ENCODE results near the gene C4orf50.

The C4orf50 gene

GRCh38 chr4:6049985-6050384 is 31.8 kb upstream of the C4orf50 start:
- no peak overlapping the region for H3K27ac Mint-ChIP-seq
- H3K4me1 Mint-ChIP-seq (ENCODE audit: low read depth) = peaks cover 2% of the 10 kb centered on the region
- H3K9me3 Mint-ChIP-seq (ENCODE audit: low read depth) = no peaks in the 10 kb centered on the region
- no peaks in the 10 kb centered on the region for H3K36me3 Mint-ChIP-seq
- H3K4me3 Mint-ChIP-seq = no peak overlapping the region
- peaks cover 6% of the 10 kb centered on the region for H3K27me3 Mint-ChIP-seq

GRCh38 chr4:6049278-6049677 is 31.0 kb upstream of the C4orf50 start:
- Mint-ChIP-seq H3K9me3 (ENCODE audit: low read depth) (no peaks in the 10 kb centered on the region), H3K4me3 (no peak overlapping the region), H3K36me3 (no peaks in the 10 kb centered on the region), H3K4me1 (ENCODE audit: low read depth) (peaks cover 2% of the 10 kb centered on the region), H3K27ac (no peak overlapping the region), H3K27me3 (peaks cover 6% of the 10 kb centered on the region)

- Mint-ChIP-seq H3K27me3 (peaks cover 10% of the 10 kb centered on the region), H3K36me3 (no peaks in the 10 kb centered on the region), H3K9me3 (ENCODE audit: low read depth) (no peaks in the 10 kb centered on the region), H3K4me3 (no peak overlapping the region), H3K4me1 (ENCODE audit: low read depth) (peaks cover 2% of the 10 kb centered on the region), H3K27ac (no peak overlapping the region)
These were observed 30.3 kb upstream of the C4orf50 start for GRCh38 chr4:6048537-6048936.

GRCh38 chr4:6047130-6047673 is 29.0 kb upstream of the C4orf50 start:
- peaks cover 2% of the 10 kb centered on the region for H3K4me1 Mint-ChIP-seq (ENCODE audit: low read depth)
- peaks cover 13% of the 10 kb centered on the region for H3K27me3 Mint-ChIP-seq
- H3K9me3 Mint-ChIP-seq (ENCODE audit: low read depth) = no peaks in the 10 kb centered on the region
- H3K4me3 Mint-ChIP-seq = no peak overlapping the region
- no peak overlapping the region for H3K27ac Mint-ChIP-seq
- H3K36me3 Mint-ChIP-seq = no peaks in the 10 kb centered on the region

- no peak overlapping the region for H3K4me3 Mint-ChIP-seq
- peaks cover 14% of the 10 kb centered on the region for H3K27me3 Mint-ChIP-seq
- H3K36me3 Mint-ChIP-seq = no peaks in the 10 kb centered on the region
These were observed 28.4 kb upstream of the C4orf50 start for GRCh38 chr4:6046526-6047129.

GRCh38 chr4:6044805-6045204 is 26.6 kb upstream of the C4orf50 start:
- Mint-ChIP-seq H3K9me3 (ENCODE audit: low read depth) (no peaks in the 10 kb centered on the region), H3K4me1 (ENCODE audit: low read depth) (peaks cover 2% of the 10 kb centered on the region), H3K4me3 (no peak overlapping the region), H3K27me3 (peaks cover 11% of the 10 kb centered on the region), H3K27ac (no peak overlapping the region), H3K36me3 (no peaks in the 10 kb centered on the region)

More at GRCh38 chr4:6046526-6047129, 28.4 kb upstream of the C4orf50 start:
- Mint-ChIP-seq H3K27ac (no peak overlapping the region), H3K9me3 (ENCODE audit: low read depth) (no peaks in the 10 kb centered on the region), H3K4me1 (ENCODE audit: low read depth) (peaks cover 2% of the 10 kb centered on the region)

GRCh38 chr4:6044276-6044675 is 26.0 kb upstream of the C4orf50 start:
- H3K4me1 Mint-ChIP-seq (ENCODE audit: low read depth) = peaks cover 2% of the 10 kb centered on the region
- no peaks in the 10 kb centered on the region for H3K9me3 Mint-ChIP-seq (ENCODE audit: low read depth)
- H3K27ac Mint-ChIP-seq = no peak overlapping the region
- H3K27me3 Mint-ChIP-seq = peaks cover 11% of the 10 kb centered on the region
- H3K4me3 Mint-ChIP-seq = no peak overlapping the region
- no peaks in the 10 kb centered on the region for H3K36me3 Mint-ChIP-seq

- peaks cover 11% of the 10 kb centered on the region for H3K27me3 Mint-ChIP-seq
These were observed 25.6 kb upstream of the C4orf50 start for GRCh38 chr4:6043843-6044242.

GRCh38 chr4:6043188-6043587 is 25.0 kb upstream of the C4orf50 start:
- no peak overlapping the region for H3K27ac Mint-ChIP-seq
- no peaks in the 10 kb centered on the region for H3K9me3 Mint-ChIP-seq (ENCODE audit: low read depth)
- no peaks in the 10 kb centered on the region for H3K36me3 Mint-ChIP-seq
- peaks cover 1% of the 10 kb centered on the region for H3K4me1 Mint-ChIP-seq (ENCODE audit: low read depth)
- H3K27me3 Mint-ChIP-seq = peaks cover 11% of the 10 kb centered on the region
- H3K4me3 Mint-ChIP-seq = no peak overlapping the region

More at GRCh38 chr4:6043843-6044242, 25.6 kb upstream of the C4orf50 start:
- Mint-ChIP-seq H3K4me3 (no peak overlapping the region), H3K9me3 (ENCODE audit: low read depth) (no peaks in the 10 kb centered on the region), H3K4me1 (ENCODE audit: low read depth) (peaks cover 2% of the 10 kb centered on the region), H3K36me3 (no peaks in the 10 kb centered on the region), H3K27ac (no peak overlapping the region)

GRCh38 chr4:6042293-6043063 is 24.2 kb upstream of the C4orf50 start:
- Mint-ChIP-seq H3K4me3 (no peak overlapping the region), H3K27ac (no peak overlapping the region), H3K27me3 (peaks cover 11% of the 10 kb centered on the region), H3K4me1 (ENCODE audit: low read depth) (no peaks in the 10 kb centered on the region), H3K36me3 (no peaks in the 10 kb centered on the region), H3K9me3 (ENCODE audit: low read depth) (no peaks in the 10 kb centered on the region)

- no peaks in the 10 kb centered on the region for H3K4me1 Mint-ChIP-seq (ENCODE audit: low read depth)
- H3K4me3 Mint-ChIP-seq = no peak overlapping the region
- H3K9me3 Mint-ChIP-seq (ENCODE audit: low read depth) = no peaks in the 10 kb centered on the region
- H3K27ac Mint-ChIP-seq = no peak overlapping the region
- H3K27me3 Mint-ChIP-seq = peaks cover 11% of the 10 kb centered on the region
- H3K36me3 Mint-ChIP-seq = no peaks in the 10 kb centered on the region
These were observed 23.6 kb upstream of the C4orf50 start for GRCh38 chr4:6041800-6042199.

GRCh38 chr4:6038711-6039110 is 20.5 kb upstream of the C4orf50 start:
- no peaks in the 10 kb centered on the region for H3K4me1 Mint-ChIP-seq (ENCODE audit: low read depth)
- H3K27ac Mint-ChIP-seq = no peak overlapping the region
- no peaks in the 10 kb centered on the region for H3K36me3 Mint-ChIP-seq
- no peak overlapping the region for H3K4me3 Mint-ChIP-seq
- peaks cover 4% of the 10 kb centered on the region for H3K27me3 Mint-ChIP-seq
- H3K9me3 Mint-ChIP-seq (ENCODE audit: low read depth) = no peaks in the 10 kb centered on the region

- H3K4me1 Mint-ChIP-seq (ENCODE audit: low read depth) = no peaks in the 10 kb centered on the region
- no peak overlapping the region for H3K27ac Mint-ChIP-seq
- no peak overlapping the region for H3K4me3 Mint-ChIP-seq
- no peaks in the 10 kb centered on the region for H3K36me3 Mint-ChIP-seq
- H3K9me3 Mint-ChIP-seq (ENCODE audit: low read depth) = no peaks in the 10 kb centered on the region
- H3K27me3 Mint-ChIP-seq = no peaks in the 10 kb centered on the region
These were observed 17.6 kb upstream of the C4orf50 start for GRCh38 chr4:6035786-6036185.

- Mint-ChIP-seq H3K36me3 (no peaks in the 10 kb centered on the region), H3K4me3 (no peak overlapping the region), H3K4me1 (ENCODE audit: low read depth) (no peaks in the 10 kb centered on the region), H3K27me3 (peaks cover 1% of the 10 kb centered on the region), H3K27ac (no peak overlapping the region), H3K9me3 (ENCODE audit: low read depth) (no peaks in the 10 kb centered on the region)
These were observed 15.2 kb upstream of the C4orf50 start for GRCh38 chr4:6033381-6033780.
